NCI-H748 (cell line): Measurements from ENCODE around the gene EHMT1.
"Not testable (repeated sequence)": the region's sequence is repeated elsewhere in the genome, so short reads cannot be mapped to it uniquely, and the experiment has no call there.

ENCODE experiments used
- DNase-seq: peaks from one replicate; lab custom pipeline; 2025; ENCODE audit not compliant: unreplicated experiment; lab: John Stamatoyannopoulos, UW

EHMT1 gene

DNA sequence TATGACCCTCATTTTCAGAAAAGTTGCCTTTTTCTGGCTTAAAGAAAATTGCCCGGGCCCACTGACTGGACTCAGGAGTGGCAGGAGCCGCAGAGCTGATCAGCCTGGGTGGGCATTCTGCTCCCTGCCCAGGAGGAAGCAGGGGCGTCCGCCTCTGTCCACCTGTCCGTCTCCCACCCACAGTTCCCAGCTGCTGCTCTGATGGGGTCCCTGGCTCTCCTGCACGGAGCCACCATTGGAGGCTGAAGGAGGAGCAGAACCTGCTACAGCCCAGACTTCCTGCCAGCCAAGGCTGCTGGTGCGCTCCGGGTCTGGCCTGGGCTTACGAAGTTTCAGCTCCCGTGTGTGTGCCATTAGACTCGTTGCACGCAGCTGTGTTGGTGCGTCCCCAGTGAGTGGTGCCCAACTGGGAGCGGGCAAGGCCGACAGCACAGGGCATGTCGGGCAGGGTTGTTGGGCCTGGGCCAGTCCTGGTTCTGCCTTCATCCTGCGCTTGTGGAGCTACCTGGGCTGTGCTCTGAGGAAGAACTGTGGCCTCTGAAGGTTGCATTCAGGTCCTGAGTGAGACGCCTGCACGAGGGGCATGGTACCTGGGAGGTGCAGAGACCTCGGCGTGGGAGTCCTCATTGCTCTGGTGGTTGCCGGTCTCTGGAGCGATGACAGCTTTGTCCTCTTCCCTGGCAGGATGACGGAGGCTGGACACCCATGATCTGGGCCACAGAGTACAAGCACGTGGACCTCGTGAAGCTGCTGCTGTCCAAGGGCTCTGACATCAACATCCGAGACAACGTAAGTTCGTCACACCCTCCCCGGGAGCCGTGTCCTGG lies 181.6 kb downstream of the EHMT1 start:
- no peak for DNase-seq

DNA sequence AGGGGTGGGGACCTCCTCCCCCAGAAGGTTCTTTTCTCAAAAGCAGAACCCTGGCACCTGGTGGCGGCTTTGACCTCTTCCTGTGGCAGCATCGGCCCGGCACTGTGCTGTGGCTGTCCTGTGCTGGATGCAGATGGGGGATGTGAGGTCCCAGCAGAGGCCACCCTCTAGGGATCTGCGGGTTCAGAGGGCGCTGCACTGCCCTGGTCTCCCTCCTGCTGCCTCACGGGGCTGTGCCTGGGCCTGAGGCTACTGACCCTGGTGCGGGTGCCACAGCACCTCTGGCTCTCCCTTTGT lies 182.2 kb downstream of the EHMT1 start:
- no peak for DNase-seq

DNA sequence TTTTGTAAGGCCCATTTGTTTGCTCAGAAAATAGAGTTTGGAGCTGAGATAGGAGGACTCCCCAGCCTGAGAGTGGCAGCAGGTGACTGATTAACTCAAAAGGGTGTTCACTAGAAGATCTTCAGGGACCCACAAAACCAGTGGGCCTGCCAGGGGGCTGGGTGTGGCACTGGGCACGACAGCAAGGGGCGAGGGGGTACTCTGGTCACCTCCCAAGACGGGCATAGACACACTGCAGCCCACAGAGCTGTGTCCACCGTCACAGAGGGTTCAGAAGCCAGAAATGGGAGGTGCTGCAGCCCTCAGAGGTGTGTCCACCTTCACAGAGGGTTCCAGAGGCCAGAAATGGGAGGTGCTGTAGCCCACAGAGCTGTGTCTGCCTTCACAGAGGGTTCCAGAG lies 183.2 kb downstream of the EHMT1 start:
- DNase-seq = no peak

DNA sequence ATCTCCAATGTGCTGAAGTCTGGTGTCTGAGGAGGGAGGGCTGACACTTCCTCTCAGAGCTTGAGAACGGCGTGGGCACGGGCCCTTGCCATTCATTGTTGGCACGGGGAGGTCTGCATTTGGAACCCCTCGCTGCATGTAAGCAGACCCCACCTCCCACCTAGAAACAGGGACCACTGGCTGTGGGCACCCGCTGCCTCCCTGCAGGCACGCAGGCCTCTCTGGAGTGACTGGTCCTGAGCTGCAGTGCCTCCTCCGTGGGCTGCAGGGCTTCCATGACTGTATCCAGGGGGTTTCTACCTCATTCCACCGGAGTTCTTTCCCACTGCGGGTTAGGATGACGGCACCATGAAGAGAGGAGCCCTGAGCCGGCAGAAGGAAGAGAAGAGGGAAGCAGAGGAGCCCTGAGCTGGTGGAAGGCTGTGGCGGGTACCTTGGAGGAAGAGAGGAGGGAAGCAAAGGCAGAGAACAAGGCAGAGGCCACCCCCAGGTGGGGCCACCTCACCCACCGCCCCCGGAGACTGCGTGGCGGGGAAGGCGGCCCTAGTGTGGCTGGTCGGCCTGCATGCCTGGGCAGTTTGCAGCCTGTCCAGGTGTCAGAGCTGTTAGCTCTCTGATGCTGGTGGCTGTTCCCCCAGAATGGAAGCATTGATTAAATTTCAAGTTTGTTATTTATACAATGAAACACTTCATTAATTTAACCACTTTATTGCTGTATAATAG lies 183.9 kb downstream of the EHMT1 start:
- no peak for DNase-seq

DNA sequence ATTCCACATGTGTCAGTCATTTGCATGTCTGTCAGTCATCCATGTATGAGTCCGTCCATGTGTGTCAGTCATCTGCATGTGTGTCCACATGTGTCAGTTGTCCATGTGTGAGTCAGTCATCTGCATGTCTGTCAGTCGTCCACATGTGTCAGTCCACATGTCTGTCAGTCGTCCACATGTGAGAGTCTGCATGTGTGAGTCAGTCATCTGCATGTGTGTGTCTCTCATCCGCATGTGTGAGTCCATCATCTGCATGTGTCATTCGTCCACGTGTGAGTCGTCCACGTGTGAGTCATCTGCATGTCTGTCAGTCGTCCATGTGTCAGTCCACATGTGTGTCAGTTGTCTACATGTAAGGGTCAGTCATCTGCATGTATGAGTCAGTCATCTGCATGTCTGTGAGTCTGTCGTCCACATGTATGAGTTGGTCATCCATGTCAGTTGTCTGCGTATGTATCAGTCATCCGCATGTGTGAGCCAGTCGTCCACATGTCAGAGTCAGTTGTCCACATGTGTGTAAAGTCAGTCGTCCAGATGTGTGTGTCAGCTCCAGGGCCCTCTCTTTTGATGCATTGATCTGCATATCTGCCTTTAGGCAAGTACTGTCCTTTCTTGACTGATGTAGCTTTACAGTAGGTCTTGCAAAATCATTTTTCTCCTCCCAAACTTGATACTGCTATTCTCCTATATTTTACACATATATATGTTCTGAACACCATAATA lies 186.3 kb downstream of the EHMT1 start:
- DNase-seq = no peak

DNA sequence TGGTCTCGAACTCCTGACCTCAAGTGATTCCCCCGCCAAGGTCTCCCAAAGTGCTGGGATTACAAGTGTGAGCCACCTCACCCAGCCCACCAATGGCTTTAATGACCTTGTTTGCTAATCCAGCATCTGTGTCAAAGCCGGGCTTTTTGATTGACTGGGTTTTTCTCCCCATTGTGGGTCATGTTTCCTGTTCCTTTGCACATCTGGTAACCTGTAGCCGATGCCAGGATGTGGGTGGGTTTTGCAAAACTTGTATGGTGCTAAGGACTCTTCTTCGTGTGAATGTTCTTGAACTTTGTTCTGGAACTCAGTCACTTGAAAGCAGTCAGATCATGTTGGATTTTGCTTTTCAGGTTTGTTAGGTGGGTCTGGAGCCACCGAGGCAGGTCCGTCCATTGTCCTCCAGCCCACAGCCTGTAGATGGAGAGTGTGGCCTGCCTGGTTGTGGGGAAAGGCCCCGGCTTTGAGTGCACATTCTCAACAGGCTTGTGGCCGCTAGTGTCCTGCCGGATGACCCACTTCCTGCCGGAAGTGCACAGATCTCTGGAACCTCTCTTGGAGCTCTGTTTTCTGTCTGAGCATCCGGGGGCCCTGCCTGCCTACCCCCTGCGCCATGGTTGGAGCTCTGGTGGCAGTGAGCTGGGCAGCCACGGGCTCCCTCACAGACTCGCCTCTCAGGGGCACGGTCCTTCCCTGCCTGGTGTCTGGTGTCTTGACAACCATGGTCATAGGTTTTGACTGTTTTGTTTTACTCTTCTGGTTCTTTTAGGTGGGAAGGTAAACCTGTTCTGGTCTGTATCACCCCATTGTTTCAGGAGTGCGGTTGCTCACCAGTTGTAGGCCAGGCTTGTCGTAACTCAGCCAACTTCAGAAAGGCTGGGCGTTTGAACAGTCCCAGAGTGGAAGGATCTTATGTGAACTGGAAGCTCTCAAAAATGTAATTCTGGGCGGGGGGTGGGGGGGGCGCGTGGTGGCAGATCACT lies 189.2 kb downstream of the EHMT1 start:
- no peak for DNase-seq

DNA sequence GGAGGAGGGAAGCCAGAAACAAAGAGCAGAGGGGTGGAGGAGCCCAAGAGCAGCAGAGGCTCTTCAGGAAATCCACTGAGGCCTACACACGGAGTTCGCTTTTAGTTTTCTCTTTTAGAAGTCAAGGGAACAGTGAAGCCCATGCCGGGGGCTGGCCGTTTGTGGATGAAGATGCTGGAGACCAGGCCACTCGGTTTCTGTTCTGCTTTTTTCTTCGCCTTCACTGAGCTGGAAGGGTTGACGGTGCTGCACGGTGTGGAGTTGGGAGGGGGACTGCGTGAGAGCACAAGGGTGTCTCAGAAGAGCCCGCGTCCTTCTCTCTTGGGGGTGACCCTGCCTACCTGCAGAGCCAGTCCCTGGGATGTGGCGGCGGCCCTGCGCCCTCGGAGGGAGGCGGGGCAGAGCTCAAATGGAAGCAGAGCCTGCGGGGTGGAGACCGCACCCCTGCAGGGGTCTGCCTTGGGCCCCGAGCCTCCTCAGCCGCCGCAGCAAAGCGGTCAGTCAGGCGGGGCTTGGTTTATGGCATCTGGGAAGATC lies 190.3 kb downstream of the EHMT1 start:
- DNase-seq = no peak

DNA sequence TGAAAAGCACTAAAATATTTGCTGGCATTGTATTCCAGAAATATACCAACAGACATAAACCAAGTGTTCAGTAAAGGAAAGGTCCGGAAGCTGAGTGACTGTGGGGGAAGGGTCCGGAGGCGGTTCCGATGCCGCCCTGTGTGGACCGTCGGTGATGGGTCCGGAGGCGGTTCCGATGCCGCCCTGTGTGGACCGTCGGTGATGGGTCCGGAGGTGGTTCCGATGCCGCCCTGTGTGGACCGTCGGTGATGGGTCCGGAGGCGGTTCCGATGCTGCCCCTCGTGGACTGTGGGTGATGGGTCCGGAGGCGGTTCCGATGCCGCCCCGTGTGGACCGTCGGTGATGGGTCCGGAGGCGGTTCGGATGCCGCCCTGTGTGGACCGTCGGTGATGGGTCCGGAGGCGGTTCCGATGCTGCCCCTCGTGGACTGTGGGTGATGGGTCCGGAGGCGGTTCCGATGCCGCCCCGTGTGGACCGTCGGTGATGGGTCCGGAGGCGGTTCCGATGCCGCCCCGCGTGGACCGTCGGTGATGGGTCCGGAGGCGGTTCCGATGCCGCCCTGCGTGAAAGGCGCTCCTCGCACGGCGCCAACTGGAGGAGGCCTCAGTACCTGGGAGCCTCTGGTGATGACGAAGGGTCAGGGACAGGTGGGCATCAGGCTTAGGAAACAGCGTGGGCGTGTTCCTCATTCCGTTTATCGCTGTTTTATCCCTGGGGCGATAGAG lies 191.1 kb downstream of the EHMT1 start:
- not testable (repeated sequence) for DNase-seq

DNA sequence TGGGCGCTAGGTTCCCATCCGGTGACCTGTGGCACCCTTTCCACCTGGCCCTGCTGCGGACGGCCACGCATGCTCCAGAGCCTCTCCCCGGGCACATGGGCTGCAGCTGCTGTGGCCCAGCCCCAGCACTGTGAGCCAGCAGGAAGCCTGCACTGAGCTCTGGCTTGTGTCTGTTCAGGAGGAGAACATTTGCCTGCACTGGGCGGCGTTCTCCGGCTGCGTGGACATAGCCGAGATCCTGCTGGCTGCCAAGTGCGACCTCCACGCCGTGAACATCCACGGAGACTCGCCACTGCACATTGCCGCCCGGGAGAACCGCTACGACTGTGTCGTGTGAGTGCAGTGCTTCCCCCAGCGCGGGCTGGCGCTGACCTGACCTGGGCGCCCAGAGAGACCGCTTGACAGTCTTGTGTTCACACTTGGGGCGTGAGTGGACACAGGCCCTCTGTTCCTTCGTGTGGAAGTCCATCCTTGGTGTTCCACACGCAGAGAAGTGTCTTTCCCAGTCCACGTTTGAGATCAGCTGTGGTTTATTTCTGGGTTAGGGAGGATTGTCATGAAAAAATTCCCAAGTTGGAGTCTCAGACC lies 192.6 kb downstream of the EHMT1 start:
- DNase-seq = no peak

DNA sequence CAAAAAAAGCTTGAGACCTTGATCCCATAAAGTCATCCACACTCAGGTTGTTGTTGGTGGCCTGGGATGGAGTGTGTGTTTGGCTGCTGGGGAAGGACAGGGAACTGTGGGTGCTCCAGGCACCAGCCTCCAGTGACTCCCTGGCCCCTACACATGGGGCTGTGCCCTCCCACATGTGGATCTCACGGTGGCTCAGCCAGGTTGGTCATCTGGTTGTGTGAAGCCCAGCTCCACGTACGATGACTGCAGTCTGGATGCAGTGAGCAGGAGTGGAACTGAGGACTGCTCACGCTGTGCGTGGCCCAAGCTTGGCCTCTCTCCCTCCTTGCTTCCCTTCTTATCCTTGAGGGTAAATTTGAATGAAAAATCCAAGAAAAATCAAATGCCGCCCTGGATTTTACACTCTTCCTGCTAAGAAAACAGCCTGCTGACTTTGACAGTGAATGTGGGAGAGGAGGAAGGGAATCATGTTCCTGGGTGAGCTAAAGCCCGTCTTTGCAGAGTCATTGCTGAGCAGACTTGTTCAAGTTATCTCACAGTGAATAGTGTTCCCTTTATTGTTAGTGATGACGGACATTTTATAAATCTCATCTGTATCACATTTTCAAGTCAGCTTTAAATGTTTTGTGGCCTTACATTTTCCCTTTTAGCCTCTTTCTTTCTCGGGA lies 193.7 kb downstream of the EHMT1 start:
- no peak for DNase-seq

DNA sequence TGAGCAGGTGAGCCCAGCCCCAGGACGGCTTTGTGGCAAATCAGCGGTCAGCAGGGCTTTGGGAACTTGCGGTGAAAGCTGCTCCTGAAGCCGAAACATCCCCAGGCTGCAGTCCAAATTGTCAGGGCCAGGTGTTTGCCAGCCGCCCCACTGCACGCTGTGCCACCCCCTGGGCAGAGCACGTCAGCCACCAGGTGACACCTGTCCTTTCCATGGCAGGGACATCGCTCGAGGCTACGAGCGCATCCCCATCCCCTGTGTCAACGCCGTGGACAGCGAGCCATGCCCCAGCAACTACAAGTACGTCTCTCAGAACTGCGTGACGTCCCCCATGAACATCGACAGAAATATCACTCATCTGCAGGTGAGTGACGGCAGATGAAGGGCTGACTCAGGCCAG lies 194.4 kb downstream of the EHMT1 start:
- DNase-seq = no peak

DNA sequence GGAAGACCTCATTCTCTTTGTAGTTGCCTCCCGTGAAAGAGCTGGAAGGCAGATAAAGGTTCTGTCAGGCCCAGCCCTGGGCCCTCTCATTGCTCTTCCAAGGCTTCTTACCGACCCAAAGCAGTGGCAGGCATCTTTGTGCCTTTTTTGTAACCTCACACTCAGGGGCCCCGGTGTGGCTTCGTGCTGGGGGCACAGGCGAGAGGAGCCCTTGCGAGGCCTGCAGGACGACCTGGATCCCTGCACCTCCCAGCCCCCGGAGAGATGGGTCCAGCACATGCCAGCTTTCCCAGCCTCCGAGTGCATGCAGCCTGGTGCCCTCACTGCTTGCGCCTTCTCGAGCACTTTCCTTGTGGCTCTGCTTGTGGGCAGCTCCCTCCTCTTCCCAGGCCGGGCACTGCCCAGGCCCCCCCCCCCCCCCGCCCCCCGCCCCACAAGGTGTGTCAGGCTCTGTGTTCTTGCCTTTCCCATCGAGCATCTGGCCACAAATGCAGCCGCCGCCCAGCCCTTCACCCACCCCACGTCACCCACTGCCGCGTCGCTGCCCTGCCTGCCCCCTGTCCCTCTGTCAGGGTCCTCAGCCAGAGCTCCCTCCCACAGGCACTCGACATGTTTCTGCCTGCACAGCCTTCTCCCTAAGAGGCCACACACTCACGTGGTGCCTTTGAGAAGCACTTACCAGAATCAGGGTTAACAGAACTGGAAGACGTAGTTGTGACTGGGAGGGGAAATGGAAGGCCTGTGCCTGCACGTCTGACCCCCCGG lies 195.0 kb downstream of the EHMT1 start:
- DNase-seq = no peak

DNA sequence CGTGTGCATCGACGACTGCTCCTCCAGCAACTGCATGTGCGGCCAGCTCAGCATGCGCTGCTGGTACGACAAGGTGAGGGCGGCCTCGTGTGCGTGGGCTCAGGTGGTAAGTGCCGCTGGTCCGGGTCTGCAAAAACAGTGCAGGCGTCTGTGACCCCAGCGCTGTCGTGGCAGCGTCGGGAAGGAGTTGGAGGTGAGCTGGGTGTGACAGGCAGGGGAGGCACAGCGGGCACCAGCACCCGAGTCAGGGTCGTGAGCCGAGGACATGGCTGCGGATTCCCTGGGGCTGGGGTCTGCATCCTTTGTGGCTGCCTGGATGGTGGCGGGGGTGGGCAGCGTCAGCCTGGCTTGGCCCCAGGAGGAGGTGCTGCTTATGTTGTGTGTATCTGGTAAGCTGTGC lies 195.6 kb downstream of the EHMT1 start:
- no peak for DNase-seq

DNA sequence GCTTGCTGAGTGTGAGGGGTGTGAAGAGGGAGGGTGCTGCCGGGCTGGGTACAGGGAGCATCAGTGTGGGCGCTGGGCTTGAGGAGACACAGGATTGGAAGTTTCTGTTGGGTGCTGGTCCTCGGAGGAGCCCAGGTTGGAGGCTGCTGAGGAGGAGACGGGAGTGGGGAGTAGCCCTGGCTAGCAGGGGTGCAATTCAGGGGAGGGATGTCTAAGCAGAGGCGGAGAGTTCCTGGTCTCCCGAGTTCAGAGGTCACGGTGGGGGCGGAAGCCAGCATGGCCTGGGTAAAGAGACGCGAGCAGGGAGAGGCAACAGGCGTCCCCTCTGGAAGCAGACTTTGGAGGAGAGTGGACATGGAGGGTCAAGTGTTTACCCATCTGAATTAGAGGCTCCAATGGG lies 196.0 kb downstream of the EHMT1 start:
- DNase-seq = no peak

DNA sequence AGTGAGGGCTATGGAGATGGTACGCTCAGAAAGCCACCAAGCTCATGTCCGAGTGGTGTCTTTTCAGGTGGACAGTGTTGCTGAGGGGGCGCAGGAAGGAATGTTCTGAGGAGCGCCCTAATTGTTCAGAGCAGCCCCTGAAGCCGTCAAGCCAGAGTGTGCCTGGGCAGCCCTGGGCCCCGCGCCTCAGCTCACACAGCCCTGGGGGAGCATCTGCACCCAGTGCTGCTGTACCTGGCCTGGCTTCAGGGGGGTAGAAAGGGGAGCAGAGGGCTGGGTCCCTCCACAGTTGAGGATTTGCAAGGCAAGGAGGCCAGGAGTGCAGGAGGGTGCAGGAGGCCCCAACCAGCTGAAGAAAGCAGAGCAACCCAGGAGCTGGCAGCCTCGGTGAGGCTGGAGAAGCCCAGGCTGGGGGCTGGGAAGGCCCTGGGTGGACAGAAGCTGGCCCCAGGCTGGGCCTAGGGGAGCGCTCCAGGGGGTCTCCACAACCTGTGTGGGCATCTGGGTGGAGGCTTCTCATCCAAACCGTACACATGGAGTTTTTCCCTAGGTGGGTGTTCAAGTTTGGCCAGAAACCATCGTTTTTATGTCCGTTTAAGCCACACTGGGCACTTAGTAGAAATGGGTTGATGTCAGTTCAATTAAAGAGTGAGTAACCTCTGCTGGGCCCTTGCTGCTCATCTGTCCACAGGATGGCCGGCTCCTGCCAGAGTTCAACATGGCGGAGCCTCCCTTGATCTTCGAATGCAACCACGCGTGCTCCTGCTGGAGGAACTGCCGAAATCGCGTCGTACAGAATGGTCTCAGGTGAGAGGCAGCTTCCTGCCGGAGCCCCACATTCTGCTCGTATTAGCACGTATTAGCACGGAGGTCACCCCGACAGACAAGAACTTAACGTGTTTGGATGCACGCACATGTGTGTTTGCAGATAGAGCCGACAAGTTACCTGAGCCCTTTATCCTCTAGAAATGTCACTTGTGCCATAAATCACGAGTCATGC lies 196.8 kb downstream of the EHMT1 start:
- DNase-seq = no peak

DNA sequence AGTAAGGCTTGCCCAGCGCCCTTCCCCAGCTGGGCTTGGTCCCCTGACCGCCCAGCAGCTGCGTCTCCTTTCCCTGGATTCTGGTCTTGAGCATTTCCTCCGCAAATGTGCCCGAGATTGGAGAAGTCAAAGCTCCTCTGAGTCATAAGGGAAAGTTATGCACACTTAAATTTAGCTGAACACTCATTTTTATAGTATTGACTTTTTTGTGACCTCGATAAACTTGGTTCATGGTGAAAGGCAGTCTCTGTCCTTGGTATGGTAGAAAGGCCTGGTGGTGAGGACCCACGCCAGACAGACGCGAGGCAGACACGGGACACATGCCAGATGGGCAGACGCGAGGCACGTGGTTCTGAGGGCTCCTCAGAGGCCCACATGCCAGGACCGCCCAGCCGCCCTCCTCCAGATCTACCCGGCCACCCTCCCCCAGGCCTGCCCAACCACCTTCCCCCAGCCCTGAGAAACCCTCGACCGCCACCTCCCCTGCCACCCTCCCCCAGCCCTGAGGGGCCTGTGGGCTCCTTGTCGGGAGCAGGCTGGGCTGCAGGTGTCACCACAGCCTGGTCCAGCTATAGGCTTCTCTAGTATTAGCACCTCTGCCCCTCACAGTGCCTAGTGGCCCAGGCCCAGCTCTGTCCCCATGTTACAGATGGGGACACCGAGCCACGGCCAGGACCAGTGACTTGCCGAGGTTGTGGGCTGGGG lies 197.9 kb downstream of the EHMT1 start:
- no peak for DNase-seq
